Gastrocnemius medialis (tissue), 4 donors: ENCODE results near the gene STEAP4. TPM values are rescaled to one million over a fixed set of nuclear protein-coding genes. Genes with fewer than 3 reads are reported as not detected.
"Not testable (repeated sequence)": the region's sequence is repeated elsewhere in the genome, so short reads cannot be mapped to it uniquely, and the experiment has no call there.

Experiments
- ATAC-seq, 2 donors: fragments of 150-250 bp; one replicate each; pipeline ENCODE4 v1.9.1; 2016
- DNase-seq, 2 donors: peaks; one replicate each; pipeline ENCODE4 v3.0.0-alpha.2; 2019
- H3K27ac ChIP-seq, 4 donors: fragments of 200-600 bp; sonication (generic); 1 replicate in 1 of 4; 2 replicates in 3 of 4; pipeline ENCODE4 v1.5.1; 2016 to 2018; ENCODE audit warnings: mild to moderate bottlenecking in 2 of 4, moderate library complexity in 1 of 4
- H3K27me3 ChIP-seq, 3 donors: fragments of 200-600 bp; sonication (generic) in 2 of 3; 1 replicate in 1 of 3; 2 replicates in 2 of 3; pipeline versions ENCODE4 v1.5.1 to v1.6.0; 2016 to 2019; ENCODE audit warnings: mild to moderate bottlenecking in 1 of 3, moderate library complexity in 1 of 3
- H3K36me3 ChIP-seq, 2 donors: fragments of 200-600 bp; sonication (generic) in 1 of 2; one replicate each; pipeline ENCODE4 v1.5.1; 2017 to 2018
- H3K4me1 ChIP-seq, 2 donors: fragments of 200-600 bp; sonication (generic) in 1 of 2; one replicate each; pipeline ENCODE4 v1.5.1; 2016 to 2017; ENCODE audit warnings: mild to moderate bottlenecking in 2 of 2
- H3K4me3 ChIP-seq, 4 donors: fragments of 200-600 bp; sonication (generic) in 3 of 4; 1 replicate in 1 of 4; 2 replicates in 3 of 4; pipeline ENCODE4 v1.5.1; 2016 to 2019; ENCODE audit warnings: mild to moderate bottlenecking in 2 of 4
- H3K9me3 ChIP-seq, 3 donors: fragments of 200-600 bp; sonication (generic) in 2 of 3; 1 replicate in 1 of 3; 2 replicates in 2 of 3; pipeline ENCODE4 v1.5.1; 2016 to 2019
- POLR2A ChIP-seq, 2 donors: fragments of 450-650 bp; IDR thresholded peaks; one replicate each; pipeline ENCODE4 v1.6.1; 2017; ENCODE audit warnings: antibody characterized with exemption in 2 of 2, mild to moderate bottlenecking in 2 of 2, moderate library complexity in 2 of 2
- in situ Hi-C, 4 donors: fragments of 200-750 bp; cut with MboI; loops; one replicate each; pipeline versions ENCODE4 v1.15.0 to v1.8.0; 2017; ENCODE audit warnings: low sequenced_read_pairs in 4 of 4
- intact Hi-C: fragments of 100-400 bp; cut with DNase I; formaldehyde crosslinking; loops from one replicate; pipeline ENCODE4 v1.15.1; 2023; ENCODE audit warnings: low total_unique reads
- total RNA-seq, 4 donors: library from RNA; depleted of rRNA; stranded (reverse); fragments of >200 nt; gene quantifications; one replicate each; pipeline versions ENCODE4 v1.1.0 to v1.2.3, GENCODE V29; 2016
- TF ChIP-seq, protein P1 (sequence below), 5 experiments: fragments of 450-650 bp in 3 of 5; fragments of 200-600 bp in 2 of 5; sonication (generic) in 2 of 5; IDR thresholded peaks in 4 of 5; conservative IDR thresholded peaks in 1 of 5; 1 replicate in 4 of 5; 2 replicates in 1 of 5; pipeline ENCODE4 v1.5.1; 2016 to 2019; ENCODE audit warnings: antibody characterized with exemption in 5 of 5, mild to moderate bottlenecking in 3 of 5, moderate library complexity in 3 of 5

Gene STEAP4
- total RNA-seq, 4 donors from 2014 or later, result 13.5 to 24.5 (median 16.2) TPM

DNA sequence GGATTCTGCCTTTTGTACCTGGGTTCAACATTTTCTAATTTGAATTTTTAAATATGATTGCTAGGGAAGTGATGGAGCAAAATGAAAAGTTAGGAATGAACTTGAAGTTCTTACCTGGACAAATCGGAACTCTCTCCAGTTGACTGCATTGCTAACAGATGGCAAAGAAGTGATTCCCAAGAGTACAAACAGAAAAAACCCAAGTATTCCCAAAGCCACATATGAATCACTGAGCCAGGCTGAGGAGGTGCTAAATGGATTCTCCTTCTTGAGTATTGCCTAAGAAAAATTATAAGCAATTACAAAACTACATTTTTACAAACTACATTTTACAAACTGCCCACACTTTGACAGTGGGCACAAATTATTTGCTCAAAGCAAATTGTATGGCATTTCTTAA is 25.9 kb downstream of the STEAP4 start:
- Histone ChIP-seq H3K4me1 (no peaks in the 10 kb centered on the region), H3K4me3 (no peak overlapping the region), H3K27ac (no peak overlapping the region), H3K9me3 (no peaks in the 10 kb centered on the region), H3K27me3 (no peaks in the 10 kb centered on the region), H3K36me3 (no peaks in the 10 kb centered on the region)
- in situ Hi-C loops (no loop called here), intact Hi-C loops (no loop called here)
- DNase-seq (no peak), ATAC-seq (no peak)
- no peak for TF ChIP-seq POLR2A (IDR thresholded peaks at IDR 0.05)

DNA sequence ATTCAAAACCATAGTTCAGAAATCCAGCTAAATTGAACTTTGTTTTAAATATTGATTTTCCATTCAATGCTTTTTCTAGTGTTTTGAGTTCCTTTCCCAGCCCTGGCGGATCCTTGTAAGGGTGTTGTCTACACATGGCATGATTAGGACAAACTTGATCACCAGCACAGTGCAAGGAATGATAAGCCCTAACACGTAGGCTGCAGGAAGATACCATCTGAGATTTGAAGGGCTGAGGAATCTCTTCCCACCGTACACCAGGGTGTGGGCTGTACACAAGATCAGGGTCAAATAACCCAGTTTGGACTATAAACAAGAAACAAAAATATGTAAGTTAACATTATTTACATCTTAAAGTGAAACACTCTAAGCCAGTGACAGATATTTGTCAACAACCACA is 27.4 kb downstream of the STEAP4 start:
- ATAC-seq (no peak), DNase-seq (no peak)
- Histone ChIP-seq H3K9me3 (no peaks in the 10 kb centered on the region), H3K4me1 (no peaks in the 10 kb centered on the region), H3K27ac (no peak overlapping the region), H3K36me3 (no peaks in the 10 kb centered on the region), H3K27me3 (no peaks in the 10 kb centered on the region), H3K4me3 (no peak overlapping the region)
- in situ Hi-C loops, result no loop called here
- TF ChIP-seq, protein P1, sequence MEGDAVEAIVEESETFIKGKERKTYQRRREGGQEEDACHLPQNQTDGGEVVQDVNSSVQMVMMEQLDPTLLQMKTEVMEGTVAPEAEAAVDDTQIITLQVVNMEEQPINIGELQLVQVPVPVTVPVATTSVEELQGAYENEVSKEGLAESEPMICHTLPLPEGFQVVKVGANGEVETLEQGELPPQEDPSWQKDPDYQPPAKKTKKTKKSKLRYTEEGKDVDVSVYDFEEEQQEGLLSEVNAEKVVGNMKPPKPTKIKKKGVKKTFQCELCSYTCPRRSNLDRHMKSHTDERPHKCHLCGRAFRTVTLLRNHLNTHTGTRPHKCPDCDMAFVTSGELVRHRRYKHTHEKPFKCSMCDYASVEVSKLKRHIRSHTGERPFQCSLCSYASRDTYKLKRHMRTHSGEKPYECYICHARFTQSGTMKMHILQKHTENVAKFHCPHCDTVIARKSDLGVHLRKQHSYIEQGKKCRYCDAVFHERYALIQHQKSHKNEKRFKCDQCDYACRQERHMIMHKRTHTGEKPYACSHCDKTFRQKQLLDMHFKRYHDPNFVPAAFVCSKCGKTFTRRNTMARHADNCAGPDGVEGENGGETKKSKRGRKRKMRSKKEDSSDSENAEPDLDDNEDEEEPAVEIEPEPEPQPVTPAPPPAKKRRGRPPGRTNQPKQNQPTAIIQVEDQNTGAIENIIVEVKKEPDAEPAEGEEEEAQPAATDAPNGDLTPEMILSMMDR (IDR thresholded peaks at IDR 0.05 in 4 of 5, conservative IDR thresholded peaks at IDR 0.05 in 1 of 5), result no peak
- no peak for TF ChIP-seq POLR2A (IDR thresholded peaks at IDR 0.05)
- intact Hi-C loops, result no loop called here

DNA sequence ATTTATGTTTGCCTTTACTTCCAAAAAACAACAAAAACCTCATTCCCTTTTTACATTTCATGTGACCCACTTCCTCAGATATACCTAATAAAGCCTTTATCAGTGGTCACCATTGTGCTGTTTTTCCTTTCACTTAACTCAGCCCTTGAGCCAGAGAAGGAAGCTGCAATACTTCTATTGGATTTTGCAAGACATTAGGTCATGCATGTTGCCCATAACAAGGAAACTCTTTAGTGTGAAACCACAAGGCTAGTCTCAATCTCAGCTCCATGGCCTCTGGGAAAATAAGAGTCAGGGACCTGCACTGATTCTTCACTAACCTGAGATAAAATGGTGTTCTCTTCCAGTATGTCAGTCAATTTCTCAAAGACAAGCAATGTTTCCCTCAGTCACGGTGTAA is 27.8 kb downstream of the STEAP4 start:
- Histone ChIP-seq H3K27me3 (no peaks in the 10 kb centered on the region), H3K36me3 (no peaks in the 10 kb centered on the region), H3K4me3 (no peak overlapping the region), H3K9me3 (no peaks in the 10 kb centered on the region), H3K4me1 (no peaks in the 10 kb centered on the region), H3K27ac (no peak overlapping the region)
- intact Hi-C loops (no loop called here), in situ Hi-C loops (no loop called here)
- no peak for DNase-seq
- peak in 1 of 2 donors; percentile 60 for ATAC-seq
- no peak for TF ChIP-seq POLR2A (IDR thresholded peaks at IDR 0.05)
- TF ChIP-seq, protein P1 (IDR thresholded peaks at IDR 0.05 in 4 of 5, conservative IDR thresholded peaks at IDR 0.05 in 1 of 5), result no peak

DNA sequence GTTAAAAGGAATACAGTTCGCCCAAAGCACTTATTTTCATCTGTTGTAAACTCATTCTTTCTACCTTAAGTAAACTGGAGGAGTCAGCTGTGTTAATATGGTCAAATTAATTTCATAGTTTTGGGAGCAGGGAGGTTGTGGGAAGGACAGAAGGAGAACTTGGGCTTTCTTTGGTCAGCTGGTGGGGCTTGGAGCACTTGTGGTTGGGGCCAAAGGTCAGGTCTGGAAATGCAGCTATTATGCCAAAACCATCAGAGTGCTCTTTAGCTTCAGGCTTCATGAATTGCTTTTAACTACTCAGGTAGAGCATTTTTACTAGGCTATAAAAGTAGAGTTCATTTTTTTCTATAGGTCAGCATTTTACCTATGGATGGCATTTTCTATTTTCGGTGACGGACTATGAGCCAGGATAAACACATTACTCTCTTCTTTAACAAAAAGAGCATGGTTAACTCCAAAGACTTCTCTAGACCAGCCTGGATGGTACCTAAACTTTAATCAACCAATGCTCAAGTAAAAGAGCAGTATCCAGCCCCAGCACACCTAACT is 30.0 kb downstream of the STEAP4 start:
- Histone ChIP-seq H3K4me1 (no peaks in the 10 kb centered on the region), H3K4me3 (no peak overlapping the region), H3K27me3 (no peaks in the 10 kb centered on the region), H3K36me3 (no peaks in the 10 kb centered on the region), H3K9me3 (no peaks in the 10 kb centered on the region), H3K27ac (no peak overlapping the region)
- intact Hi-C loops, result no loop called here
- in situ Hi-C loops, result no loop called here
- TF ChIP-seq, protein P1 (IDR thresholded peaks at IDR 0.05 in 4 of 5, conservative IDR thresholded peaks at IDR 0.05 in 1 of 5), result no peak
- TF ChIP-seq POLR2A (IDR thresholded peaks at IDR 0.05), result no peak
- DNase-seq (no peak), ATAC-seq (no peak)

DNA sequence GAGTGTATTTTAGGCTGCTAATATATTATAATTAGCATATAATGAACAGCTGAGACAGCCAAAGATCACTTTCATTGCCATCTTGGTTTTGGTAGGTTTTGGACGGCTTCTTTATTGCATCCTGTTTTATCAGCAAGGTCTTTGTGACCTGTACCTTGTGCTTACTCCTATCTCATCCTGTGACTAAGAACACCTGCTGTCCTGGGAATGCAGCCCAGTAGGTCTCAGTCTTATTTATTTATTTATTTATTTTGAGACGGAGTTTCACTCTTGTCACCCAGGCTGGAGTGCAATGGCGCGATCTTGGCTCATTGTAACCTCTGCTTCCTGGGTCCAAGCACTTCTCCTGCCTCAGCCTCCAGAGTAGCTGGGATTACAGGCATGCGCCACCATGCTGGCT is 31.8 kb downstream of the STEAP4 start:
- H3K4me1 ChIP-seq, ATAC-seq, H3K27me3 ChIP-seq, DNase-seq, in situ Hi-C loops, H3K27ac ChIP-seq, H3K36me3 ChIP-seq, H3K9me3 ChIP-seq, H3K4me3 ChIP-seq, intact Hi-C loops: not testable (repeated sequence)

DNA sequence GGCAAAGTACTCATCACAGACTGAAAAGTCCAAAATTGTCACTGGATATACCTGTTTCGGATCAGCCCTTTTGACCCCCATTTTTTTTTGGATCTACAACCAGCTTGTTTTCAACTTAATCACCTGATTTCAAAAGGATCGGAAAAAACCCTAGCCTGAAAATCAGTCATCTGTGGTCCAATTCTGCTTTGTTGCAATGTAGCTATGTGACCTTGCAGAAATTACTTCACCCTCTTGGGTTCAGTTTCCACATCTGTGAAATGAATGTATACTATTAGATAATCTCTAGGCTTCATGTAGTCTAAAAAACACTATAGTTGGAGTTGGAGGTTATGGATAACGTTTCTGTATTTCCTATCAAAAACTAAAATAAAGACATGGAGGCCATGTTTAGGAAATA is 37.1 kb downstream of the STEAP4 start:
- ATAC-seq (no peak), DNase-seq (no peak)
- H3K4me3 ChIP-seq, result no peak overlapping the region
- intact Hi-C loops (no loop called here), in situ Hi-C loops (no loop called here)
- H3K9me3 ChIP-seq, result no peaks in the 10 kb centered on the region
- H3K36me3 ChIP-seq, result no peaks in the 10 kb centered on the region
- H3K27ac ChIP-seq, result no peak overlapping the region
- no peaks in the 10 kb centered on the region for H3K27me3 ChIP-seq
- H3K4me1 ChIP-seq, result no peaks in the 10 kb centered on the region
- TF ChIP-seq POLR2A (IDR thresholded peaks at IDR 0.05), result no peak
- TF ChIP-seq, protein P1 (IDR thresholded peaks at IDR 0.05 in 4 of 5, conservative IDR thresholded peaks at IDR 0.05 in 1 of 5), result no peak
